ENCODE results near the gene NIN.

GRCh38 chr14:50829489-50830043, 1.4 kb downstream of the NIN start:
- TF ChIP-seq CTCF (IDR thresholded peaks at IDR 0.05) (no peak), POLR2AphosphoS5 (IDR thresholded peaks at IDR 0.05) (no peak)
